Measurements from ENCODE around the gene CDH8.

CDH8 gene

GRCh38 chr16:62051942-62052341 is 15.7 kb upstream of the CDH8 start:
- H3K9me3 ChIP-seq, result no peaks in the 10 kb centered on the region; the same call in 1 of the 2 replicates
- no peaks in the 10 kb centered on the region for H3K27me3 ChIP-seq
- DNase-seq, result no peak
- TF ChIP-seq CTCF (IDR thresholded peaks at IDR 0.05; ENCODE audit: low read depth, low read length), result no peak
- H3K36me3 ChIP-seq, result no peaks in the 10 kb centered on the region
- no peak overlapping the region for H3K4me3 ChIP-seq (ENCODE audit: low read depth, low read length)
- H3K4me1 ChIP-seq, result no peaks in the 10 kb centered on the region

GRCh38 chr16:62050793-62051192 is 14.6 kb upstream of the CDH8 start:
- Histone ChIP-seq H3K9me3 (no peaks in the 10 kb centered on the region; the same call in 1 of the 2 replicates), H3K27me3 (no peaks in the 10 kb centered on the region), H3K4me1 (no peaks in the 10 kb centered on the region), H3K4me3 (ENCODE audit: low read depth, low read length) (no peak overlapping the region), H3K36me3 (no peaks in the 10 kb centered on the region)
- no peak for DNase-seq
- TF ChIP-seq CTCF (IDR thresholded peaks at IDR 0.05; ENCODE audit: low read depth, low read length), result no peak

GRCh38 chr16:62046801-62047200 is 10.6 kb upstream of the CDH8 start:
- no peaks in the 10 kb centered on the region for H3K4me1 ChIP-seq
- DNase-seq, result no peak
- no peaks in the 10 kb centered on the region for H3K36me3 ChIP-seq
- no peaks in the 10 kb centered on the region; the same call in 1 of the 2 replicates for H3K9me3 ChIP-seq
- no peak overlapping the region for H3K4me3 ChIP-seq (ENCODE audit: low read depth, low read length)
- no peak for TF ChIP-seq CTCF (IDR thresholded peaks at IDR 0.05; ENCODE audit: low read depth, low read length)
- no peaks in the 10 kb centered on the region for H3K27me3 ChIP-seq

GRCh38 chr16:62041401-62041800 is 5.2 kb upstream of the CDH8 start:
- Histone ChIP-seq H3K9me3 (no peaks in the 10 kb centered on the region), H3K4me3 (ENCODE audit: low read depth, low read length) (no peak overlapping the region), H3K27me3 (peaks cover 6% of the 10 kb centered on the region), H3K4me1 (no peaks in the 10 kb centered on the region), H3K36me3 (no peaks in the 10 kb centered on the region)
- no peak for DNase-seq
- TF ChIP-seq CTCF (IDR thresholded peaks at IDR 0.05; ENCODE audit: low read depth, low read length), result peak; percentile 41

GRCh38 chr16:62038646-62039045 is 2.4 kb upstream of the CDH8 start:
- no peak for TF ChIP-seq CTCF (IDR thresholded peaks at IDR 0.05; ENCODE audit: low read depth, low read length)
- Histone ChIP-seq H3K4me1 (no peaks in the 10 kb centered on the region), H3K27me3 (peaks cover 30% of the 10 kb centered on the region), H3K36me3 (no peaks in the 10 kb centered on the region), H3K4me3 (ENCODE audit: low read depth, low read length) (no peak overlapping the region), H3K9me3 (no peaks in the 10 kb centered on the region)
- DNase-seq, result no peak

GRCh38 chr16:62038225-62038624 is 2.0 kb upstream of the CDH8 start:
- Histone ChIP-seq H3K4me1 (no peaks in the 10 kb centered on the region), H3K36me3 (no peaks in the 10 kb centered on the region), H3K9me3 (no peaks in the 10 kb centered on the region), H3K4me3 (ENCODE audit: low read depth, low read length) (no peak overlapping the region), H3K27me3 (peaks cover 32% of the 10 kb centered on the region)
- no peak for DNase-seq
- no peak for TF ChIP-seq CTCF (IDR thresholded peaks at IDR 0.05; ENCODE audit: low read depth, low read length)

Data from BE2C (cell line).